Measurements from ENCODE around the gene PATJ. TPM values are rescaled to one million over a fixed set of nuclear protein-coding genes. Genes with fewer than 3 reads are reported as not detected.
A peak's percentile ranks its signal among the peaks of the same experiment; 100 is the strongest.
"Not testable (repeated sequence)": the region's sequence is repeated elsewhere in the genome, so short reads cannot be mapped to it uniquely, and the experiment has no call there.

The PATJ gene
- total and polyA plus RNA-seq, 5 experiments from 2014 or later: 13.4 to 33.8 (median 17.5) TPM

DNA sequence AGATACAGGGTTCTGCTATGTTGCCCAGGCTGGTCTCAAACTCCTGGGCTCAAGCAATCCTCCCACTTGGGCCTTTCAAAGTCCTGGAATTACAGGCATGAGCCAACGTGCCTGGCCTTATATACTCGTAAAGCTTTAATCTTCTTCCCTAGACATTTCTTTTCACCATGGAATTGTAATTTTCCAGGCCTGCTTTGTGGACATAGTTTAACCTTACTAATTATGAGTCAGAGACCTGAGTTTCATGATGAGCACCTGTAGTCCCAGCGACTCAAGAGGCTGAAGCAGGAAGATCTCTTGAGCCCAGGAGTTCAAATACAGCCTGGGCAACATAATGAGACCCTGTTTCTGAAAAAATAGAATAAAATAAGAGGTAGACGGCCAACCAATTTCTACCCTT is 12.3 kb downstream of the PATJ start:
- peaks cover 7 to 36% (median 12%) of the 10 kb centered on the region in 4 donors for H3K4me1 Mint-ChIP-seq
- H3K4me3 Mint-ChIP-seq: no peak overlapping the region
- ATAC-seq: no peak
- H3K36me3 Mint-ChIP-seq: peaks cover 0 to 17% (median 0%) of the 10 kb centered on the region in 3 donors
- no peaks in the 10 kb centered on the region for H3K9me3 Mint-ChIP-seq
- no peak for DNase-seq
- H3K27me3 Mint-ChIP-seq: no peaks in the 10 kb centered on the region
- POLR2A ChIA-PET: interaction anchor here (0.7 kb wide), 1 partner anchor 628 kb away, joined by 4 read pairs; no protein-coding TSS in a partner anchor
- peak overlapping the region in 1 of 10 donors; percentile 31 for H3K27ac Mint-ChIP-seq

GRCh38 chr1:61756773-61757172 is 14.5 kb downstream of the PATJ start:
- Mint-ChIP-seq H3K4me3 (no peak overlapping the region), H3K27ac (peak overlapping the region in 1 of 10 donors; percentile 8), H3K9me3 (no peaks in the 10 kb centered on the region), H3K36me3 (peaks cover 0 to 19% (median 0%) of the 10 kb centered on the region in 3 donors), H3K27me3 (no peaks in the 10 kb centered on the region), H3K4me1 (peaks cover 7 to 31% (median 13%) of the 10 kb centered on the region in 4 donors)
- POLR2A ChIA-PET: no interaction called here
- DNase-seq (no peak), ATAC-seq (no peak)

GRCh38 chr1:61757950-61758349 is 15.7 kb downstream of the PATJ start:
- peak overlapping the region in 5 of 10 donors; percentile 20 to 88 (median 54) for H3K27ac Mint-ChIP-seq
- ATAC-seq: no peak
- no peak for DNase-seq
- POLR2A ChIA-PET: interaction anchor here (1.4 kb wide), 1 partner anchor 11 kb away, joined by 3 read pairs; no protein-coding TSS in a partner anchor
- H3K4me1 Mint-ChIP-seq: peaks cover 7 to 31% (median 13%) of the 10 kb centered on the region in 4 donors
- no peak overlapping the region for H3K4me3 Mint-ChIP-seq
- no peaks in the 10 kb centered on the region for H3K9me3 Mint-ChIP-seq
- H3K36me3 Mint-ChIP-seq: peaks cover 0 to 19% (median 0%) of the 10 kb centered on the region in 3 donors
- H3K27me3 Mint-ChIP-seq: no peaks in the 10 kb centered on the region

- H3K27me3 Mint-ChIP-seq: no peaks in the 10 kb centered on the region
- H3K4me3 Mint-ChIP-seq: no peak overlapping the region
- ATAC-seq: no peak
- POLR2A ChIA-PET: no interaction called here
- no peaks in the 10 kb centered on the region for H3K9me3 Mint-ChIP-seq
- peaks cover 0 to 6% (median 2%) of the 10 kb centered on the region in 4 donors for H3K4me1 Mint-ChIP-seq
- peaks cover 4 to 75% (median 24%) of the 10 kb centered on the region in 3 donors for H3K36me3 Mint-ChIP-seq
- no peak for DNase-seq
- no peak overlapping the region for H3K27ac Mint-ChIP-seq
Measured at GRCh38 chr1:61770131-61770530, 27.9 kb downstream of the PATJ start.

DNA sequence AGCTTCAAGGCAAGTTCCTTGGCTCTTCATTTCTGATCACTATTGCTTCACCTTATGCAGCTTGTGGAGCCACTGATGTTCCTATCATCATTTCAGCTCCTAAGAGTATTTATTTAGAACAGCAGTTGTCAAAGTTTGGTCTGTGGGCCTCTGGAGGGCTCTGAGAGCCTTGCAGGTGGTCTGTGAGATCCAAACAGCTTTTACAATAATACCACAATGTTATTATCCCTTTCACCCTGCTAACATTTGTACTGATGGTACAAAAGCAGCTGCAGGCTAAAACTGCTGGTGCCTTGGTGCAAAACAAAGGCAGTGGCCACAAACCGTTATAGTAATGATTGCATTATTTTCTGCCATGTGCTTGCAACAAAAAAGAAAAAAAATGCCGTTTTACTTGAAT is 33.8 kb downstream of the PATJ start:
- DNase-seq (no peak), ATAC-seq (no peak)
- POLR2A ChIA-PET: no interaction called here
- Mint-ChIP-seq H3K9me3 (no peaks in the 10 kb centered on the region), H3K27ac (no peak overlapping the region), H3K36me3 (peaks cover 0 to 55% (median 26%) of the 10 kb centered on the region in 3 donors), H3K4me1 (peaks cover 4 to 21% (median 12%) of the 10 kb centered on the region in 4 donors), H3K4me3 (no peak overlapping the region), H3K27me3 (no peaks in the 10 kb centered on the region)

DNA sequence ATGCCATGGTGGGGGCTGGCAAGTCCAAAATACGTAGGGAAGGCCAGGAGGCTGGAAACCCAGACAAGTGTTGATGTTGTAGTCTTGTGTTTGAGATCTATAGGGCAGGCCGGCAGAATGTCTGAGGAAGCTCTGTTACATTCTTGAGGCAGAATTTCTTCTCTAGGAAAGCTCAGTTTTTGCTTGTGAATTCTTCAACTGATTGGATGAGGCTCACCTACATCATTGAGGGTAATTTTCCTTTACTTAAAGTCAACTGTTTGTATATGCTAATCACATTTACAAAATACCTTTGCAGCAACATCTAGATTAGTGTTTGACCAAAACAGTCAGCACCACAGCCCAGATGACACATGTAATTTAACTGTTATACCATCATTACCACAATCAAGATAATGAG is 37.0 kb downstream of the PATJ start:
- Mint-ChIP-seq H3K27ac (peak overlapping the region in 3 of 10 donors; percentile 3 to 65 (median 38)), H3K4me1 (peaks cover 14 to 47% (median 38%) of the 10 kb centered on the region in 4 donors), H3K27me3 (no peaks in the 10 kb centered on the region), H3K4me3 (no peak overlapping the region), H3K36me3 (peaks cover 0 to 31% (median 15%) of the 10 kb centered on the region in 3 donors), H3K9me3 (no peaks in the 10 kb centered on the region)
- ATAC-seq: no peak
- POLR2A ChIA-PET: no interaction called here
- DNase-seq: no peak

DNA sequence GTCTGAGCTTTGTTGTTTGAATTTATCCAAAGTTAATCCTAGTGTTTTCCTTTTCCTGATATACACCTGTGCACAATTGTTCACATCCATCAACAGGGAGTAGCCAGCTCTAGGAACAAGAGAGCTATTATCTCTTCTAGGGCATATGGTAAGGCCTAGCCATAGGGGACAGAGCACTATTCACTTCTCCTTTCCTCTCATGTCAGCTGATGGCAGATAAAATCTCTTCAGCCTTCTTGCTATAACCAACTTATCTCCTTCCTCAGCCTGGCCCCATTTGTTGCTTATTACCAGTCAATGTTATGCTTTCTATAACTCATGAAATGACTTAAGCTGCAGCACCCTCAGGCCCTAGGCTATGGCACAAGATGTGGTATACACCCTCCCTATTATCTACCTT is 38.9 kb downstream of the PATJ start:
- Mint-ChIP-seq H3K9me3 (no peaks in the 10 kb centered on the region), H3K4me3 (peak overlapping the region in 8 of 10 donors; percentile 1 to 62 (median 20)), H3K4me1 (peaks cover 14 to 53% (median 43%) of the 10 kb centered on the region in 4 donors), H3K27ac (peak overlapping the region in 6 of 10 donors; percentile 36 to 91 (median 44)), H3K36me3 (peaks cover 0 to 20% (median 15%) of the 10 kb centered on the region in 3 donors), H3K27me3 (no peaks in the 10 kb centered on the region)
- no peak for ATAC-seq
- no peak for DNase-seq
- POLR2A ChIA-PET: interaction anchor here (2.8 kb wide), 1 partner anchor 56 kb away, joined by 10 read pairs; the partner anchor contains the start of gene TM2D1

GRCh38 chr1:61782771-61783170 is 40.5 kb downstream of the PATJ start:
- Mint-ChIP-seq H3K9me3 (no peaks in the 10 kb centered on the region), H3K36me3 (peaks cover 5 to 26% (median 21%) of the 10 kb centered on the region in 3 donors), H3K27ac (peak overlapping the region; percentile 23 to 91 (median 88)), H3K4me1 (peaks cover 22 to 62% (median 47%) of the 10 kb centered on the region in 4 donors), H3K4me3 (peak overlapping the region; percentile 47 to 86 (median 81)), H3K27me3 (no peaks in the 10 kb centered on the region)
- ATAC-seq (peak; percentile 99 to 100), DNase-seq (peak; percentile 17 to 93 (median 76))
- POLR2A ChIA-PET: interaction anchor here (0.6 to 2.8 kb wide), 6 partner anchors 10 to 58 kb away, joined by 3 to 10 read pairs (median 5); partner anchors contain the start of genes PATJ and TM2D1

DNA sequence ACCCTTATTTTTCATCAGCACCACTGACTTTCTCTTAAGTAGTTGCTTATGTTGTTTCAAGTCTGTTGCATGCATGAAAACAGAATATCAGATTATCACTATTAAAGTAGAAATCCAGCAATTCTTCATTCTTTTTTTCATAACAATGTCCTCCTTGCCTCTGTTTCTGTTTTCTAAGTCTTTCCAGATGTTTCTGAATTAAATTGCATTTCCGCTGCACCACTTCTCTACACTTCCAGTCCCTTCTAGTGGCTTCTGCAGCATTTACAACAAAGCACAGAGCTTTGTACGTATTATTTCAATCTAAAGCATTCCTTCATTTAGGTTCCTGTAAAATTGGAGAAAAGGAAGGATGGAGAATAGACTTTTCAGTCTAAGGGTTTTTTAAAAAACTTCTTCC is 42.4 kb downstream of the PATJ start:
- POLR2A ChIA-PET: interaction anchor here (0.6 to 1.1 kb wide), 2 partner anchors 52 to 60 kb away, joined by 3 to 4 read pairs; partner anchors contain the start of gene TM2D1
- H3K4me3 Mint-ChIP-seq: peak overlapping the region in 1 of 10 donors; percentile 9

DNA sequence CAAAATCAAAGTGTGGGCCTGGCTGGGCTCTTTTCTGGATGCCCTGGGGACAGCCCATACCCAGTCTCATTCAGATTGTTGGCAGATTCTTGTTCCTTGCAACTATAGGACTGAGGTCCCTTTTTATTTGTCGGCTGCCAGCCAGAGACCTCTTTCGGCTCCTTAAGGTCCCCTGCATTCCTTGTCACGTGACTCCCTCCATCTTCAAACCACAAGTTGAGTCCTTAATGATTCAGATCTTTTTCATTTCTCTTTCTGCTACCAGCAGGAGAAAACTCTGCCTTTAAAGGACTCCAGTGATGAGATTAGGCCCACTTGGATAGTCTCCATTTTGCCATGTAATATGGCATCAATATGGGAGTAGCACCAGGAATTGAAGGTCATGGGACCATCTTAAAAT is 48.6 kb downstream of the PATJ start:
- no peak for ATAC-seq
- Mint-ChIP-seq H3K9me3 (no peaks in the 10 kb centered on the region), H3K27me3 (no peaks in the 10 kb centered on the region), H3K36me3 (peaks cover 5 to 63% (median 26%) of the 10 kb centered on the region in 3 donors), H3K27ac (no peak overlapping the region), H3K4me1 (peaks cover 4 to 15% (median 7%) of the 10 kb centered on the region in 4 donors), H3K4me3 (no peak overlapping the region)
- DNase-seq: no peak
- POLR2A ChIA-PET: no interaction called here

More for the DNA sequence above, 42.4 kb downstream of the PATJ start:
- Mint-ChIP-seq H3K36me3 (peaks cover 5 to 26% (median 26%) of the 10 kb centered on the region in 3 donors), H3K27me3 (no peaks in the 10 kb centered on the region), H3K4me1 (peaks cover 20 to 60% (median 45%) of the 10 kb centered on the region in 4 donors), H3K27ac (peak overlapping the region in 2 of 10 donors; percentile 33 to 82), H3K9me3 (no peaks in the 10 kb centered on the region)
- ATAC-seq (no peak), DNase-seq (no peak)

- no peak overlapping the region for H3K4me3 Mint-ChIP-seq
- ATAC-seq: no peak
- no peaks in the 10 kb centered on the region for H3K27me3 Mint-ChIP-seq
- H3K27ac Mint-ChIP-seq: peak overlapping the region in 3 of 10 donors; percentile 15 to 84 (median 34)
- peaks cover 0 to 8% (median 4%) of the 10 kb centered on the region in 4 donors for H3K4me1 Mint-ChIP-seq
- peaks cover 13 to 81% (median 38%) of the 10 kb centered on the region in 3 donors for H3K36me3 Mint-ChIP-seq
- POLR2A ChIA-PET: no interaction called here
- DNase-seq: no peak
- peaks cover 0 to 2% (median 0%) of the 10 kb centered on the region in 9 donors for H3K9me3 Mint-ChIP-seq
Measured at GRCh38 chr1:61797045-61797755, 54.9 kb downstream of the PATJ start.

GRCh38 chr1:61801047-61801446 is 58.8 kb downstream of the PATJ start:
- H3K9me3 Mint-ChIP-seq, H3K27me3 Mint-ChIP-seq, H3K27ac Mint-ChIP-seq, ATAC-seq, H3K4me1 Mint-ChIP-seq, POLR2A ChIA-PET, DNase-seq, H3K4me3 Mint-ChIP-seq: not testable (repeated sequence)
- peaks cover 20 to 76% (median 50%) of the 10 kb centered on the region in 3 donors for H3K36me3 Mint-ChIP-seq

DNA sequence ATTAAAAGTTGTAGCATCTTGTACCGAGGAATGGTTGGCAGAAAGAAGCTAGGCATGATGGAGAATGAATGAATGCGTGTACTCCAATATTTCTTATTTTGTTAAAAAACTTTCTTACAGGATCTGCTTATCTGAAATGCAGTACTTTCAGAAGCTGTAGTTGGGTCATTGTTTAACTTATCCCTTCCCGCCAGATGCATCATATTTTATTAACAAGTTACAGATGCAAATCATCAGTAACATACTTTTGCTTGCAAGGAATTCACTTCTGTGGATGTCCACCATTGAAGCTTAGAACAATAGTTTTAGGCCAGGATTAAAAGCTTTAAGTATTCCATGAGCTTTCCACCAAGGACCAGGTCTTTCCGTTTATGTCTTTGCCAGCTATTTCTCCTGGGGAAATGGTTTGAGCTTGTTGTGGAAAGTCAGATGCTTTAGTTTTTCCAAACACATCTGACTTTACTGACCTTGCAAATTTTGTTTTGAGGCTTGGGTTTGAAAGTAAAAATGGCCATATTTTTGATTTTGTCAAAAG is 65.4 kb downstream of the PATJ start:
- Mint-ChIP-seq H3K36me3 (peaks cover 7 to 70% (median 28%) of the 10 kb centered on the region in 3 donors), H3K27me3 (no peaks in the 10 kb centered on the region), H3K27ac (no peak overlapping the region), H3K4me3 (no peak overlapping the region), H3K4me1 (no peaks in the 10 kb centered on the region), H3K9me3 (no peaks in the 10 kb centered on the region)
- POLR2A ChIA-PET: interaction anchor here (0.6 kb wide), 1 partner anchor 13 kb away, joined by 3 read pairs; no protein-coding TSS in a partner anchor
- DNase-seq: no peak
- ATAC-seq: no peak
